Superior temporal gyrus (tissue), 1 donor: ENCODE results near the gene AFF4.
A peak's percentile ranks its signal among the peaks of the same experiment; 100 is the strongest.
"Not testable (repeated sequence)": the region's sequence is repeated elsewhere in the genome, so short reads cannot be mapped to it uniquely, and the experiment has no call there.

Experiments
- DNase-seq: peaks from one replicate; pipeline ENCODE4 v3.0.0-alpha.2; 2016; ENCODE audit errors: extremely low spot score

The AFF4 gene

DNA sequence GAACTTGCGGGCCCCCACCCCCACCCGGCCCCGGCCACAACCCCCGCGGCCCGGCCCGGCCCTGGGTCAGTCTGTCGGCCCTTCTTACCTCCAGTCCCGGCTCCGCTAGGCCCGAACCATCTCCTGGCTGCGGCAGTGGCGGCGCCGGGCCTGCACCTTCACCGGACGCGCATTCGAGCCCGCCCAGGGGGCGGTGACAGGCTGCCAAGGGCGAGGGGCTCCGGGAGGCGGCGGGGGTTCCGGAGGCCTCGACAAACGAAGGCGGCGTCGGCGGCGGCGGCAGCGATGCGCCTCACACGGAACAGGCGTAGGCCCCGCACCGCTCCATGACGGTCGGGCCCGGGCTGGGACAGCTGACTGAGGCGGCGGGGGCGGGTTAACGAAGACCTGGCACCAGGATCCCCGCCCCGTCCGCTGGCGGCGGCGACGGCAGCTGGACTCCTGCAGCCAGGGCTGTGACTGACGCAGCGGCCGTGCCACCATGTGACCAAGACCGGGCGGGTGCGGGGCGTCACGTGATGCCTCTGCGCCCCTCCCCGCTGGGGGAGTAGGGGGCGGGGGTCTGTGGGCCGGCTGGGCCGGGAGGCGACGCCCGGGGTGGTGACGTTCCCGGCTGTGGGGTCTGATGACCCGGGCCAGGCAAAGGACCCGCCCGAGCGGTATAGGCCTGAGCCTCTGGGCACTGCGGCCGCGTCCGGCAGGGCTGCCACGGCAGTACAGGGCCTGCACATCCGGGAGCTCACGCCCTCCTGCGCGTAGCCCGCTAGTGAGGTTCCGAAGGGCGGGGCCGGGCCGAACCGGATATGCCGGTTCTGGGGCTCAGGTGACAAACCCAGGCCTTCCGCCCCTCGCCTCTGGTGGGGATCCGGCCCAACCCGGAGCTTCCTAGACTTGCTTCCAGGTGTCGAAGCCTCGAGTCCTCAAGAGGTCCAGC is at the start of gene AFF4:
TSS of gene AFF4 (minus strand) at position 464 of the 934 bp plus-strand sequence. CDS start 26,445 bp downstream, outside the sequence.
- DNase-seq: peak; percentile 96

- DNase-seq: not testable (repeated sequence)
Measured at GRCh38 chr5:133008455-133008854, 45.0 kb upstream of the AFF4 start.

- no peak for DNase-seq
Measured at GRCh38 chr5:133006653-133007052, 43.2 kb upstream of the AFF4 start.

- no peak for DNase-seq
Measured at GRCh38 chr5:132999246-132999645, 35.8 kb upstream of the AFF4 start.

- DNase-seq: no peak
Measured at GRCh38 chr5:132998556-132998955, 35.1 kb upstream of the AFF4 start.

DNA sequence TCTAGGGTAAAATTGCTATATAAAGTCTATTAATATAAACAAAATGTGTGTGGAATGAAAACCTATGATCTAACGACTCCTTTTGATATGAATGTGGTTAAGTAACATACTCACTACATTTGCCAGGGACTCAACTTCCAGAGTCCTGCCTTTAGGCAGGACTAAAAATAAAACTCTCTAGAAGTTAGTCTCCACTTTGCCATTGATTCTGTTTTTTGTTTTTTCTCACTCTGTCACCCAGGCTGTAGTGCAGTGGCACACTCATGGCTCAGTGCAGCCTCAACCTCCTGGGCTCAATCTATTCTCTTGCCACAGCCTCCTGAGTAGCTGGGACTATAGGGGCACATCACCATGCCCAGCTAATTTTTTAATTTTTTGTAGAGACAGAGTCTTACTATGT is 32.9 kb upstream of the AFF4 start:
- DNase-seq: no peak

DNA sequence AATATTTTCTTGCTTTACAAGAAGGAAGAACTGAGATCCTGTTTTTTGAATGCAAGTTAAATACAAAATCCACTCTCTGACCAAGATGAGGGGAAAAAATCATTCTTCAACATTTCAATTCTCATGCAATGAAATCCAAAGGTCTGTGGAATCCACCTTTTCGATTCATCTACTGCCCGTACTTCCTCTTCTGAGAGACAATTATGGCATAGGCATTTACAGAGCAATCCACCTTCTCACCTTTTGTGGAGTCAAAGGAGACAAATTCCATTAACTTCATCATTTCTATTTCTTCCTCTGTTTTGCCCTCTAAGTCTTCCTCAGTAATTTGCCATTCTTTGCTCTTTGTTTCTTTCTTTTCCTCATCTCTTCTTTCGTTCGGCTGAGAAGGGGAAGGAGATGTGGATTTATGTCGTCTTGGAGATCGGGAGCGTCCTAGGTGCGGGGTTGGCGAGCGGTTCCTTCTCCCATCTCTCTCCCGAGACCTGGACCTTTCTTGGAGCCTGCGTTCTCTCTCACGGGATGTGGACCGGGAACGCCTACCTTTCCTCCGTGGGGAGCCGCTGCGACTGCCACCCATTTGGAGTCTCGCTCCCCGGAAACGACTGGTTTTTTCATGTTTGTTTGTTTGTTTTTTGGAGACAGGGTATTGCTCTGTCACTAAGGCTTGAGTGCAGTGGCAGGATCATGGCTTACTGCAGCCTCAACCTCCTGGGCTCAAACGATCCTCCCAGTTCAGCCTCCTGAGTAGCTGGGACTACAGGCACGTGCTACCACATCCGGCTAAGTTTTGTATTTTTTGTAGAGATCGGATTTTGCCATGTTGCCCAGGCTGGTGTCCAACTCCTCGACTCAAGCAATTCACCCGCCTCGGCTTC is 24.3 kb upstream of the AFF4 start:
- DNase-seq: no peak

DNA sequence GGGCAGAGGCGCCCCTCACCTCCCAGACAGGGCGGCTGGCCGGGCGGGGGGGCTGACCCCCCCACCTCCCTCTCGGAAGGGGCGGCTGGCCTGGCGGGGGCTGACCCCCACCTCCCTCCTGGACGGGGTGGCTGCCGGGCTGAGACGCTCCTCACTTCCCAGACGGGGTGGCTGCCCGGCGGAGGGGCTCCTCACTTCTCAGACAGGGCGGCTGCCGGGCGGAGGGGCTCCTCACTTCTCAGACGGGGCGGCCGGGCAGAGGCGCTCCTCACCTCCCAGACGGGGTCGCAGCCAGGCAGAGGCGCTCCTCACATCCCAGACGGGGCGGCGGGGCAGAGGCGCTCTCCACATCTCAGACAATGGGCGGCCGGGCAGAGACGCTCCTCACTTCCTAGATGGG is 19.5 kb upstream of the AFF4 start:
- DNase-seq: not testable (repeated sequence)

- no peak for DNase-seq
Measured at GRCh38 chr5:132981288-132981687, 17.9 kb upstream of the AFF4 start.

DNA sequence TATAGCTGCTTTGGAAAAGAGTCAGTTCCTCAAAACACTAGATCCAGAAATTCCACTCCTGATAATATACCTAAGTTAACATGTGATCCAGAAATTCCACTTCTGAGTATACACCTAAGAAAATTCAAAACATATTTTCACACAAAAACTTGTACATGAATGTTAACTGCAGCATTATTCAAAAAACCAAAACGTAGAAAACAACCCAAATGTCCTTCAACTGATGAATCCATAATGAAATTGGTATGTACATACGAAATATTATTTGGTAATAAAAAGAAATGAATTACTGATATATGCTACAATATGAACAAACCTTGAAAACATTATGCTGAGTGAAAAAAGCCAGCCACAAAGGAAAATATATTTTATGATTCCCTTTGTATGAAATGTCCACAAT is 16.5 kb upstream of the AFF4 start:
- no peak for DNase-seq

GRCh38 chr5:132979367-132979940 is 16.0 kb upstream of the AFF4 start:
- no peak for DNase-seq

DNA sequence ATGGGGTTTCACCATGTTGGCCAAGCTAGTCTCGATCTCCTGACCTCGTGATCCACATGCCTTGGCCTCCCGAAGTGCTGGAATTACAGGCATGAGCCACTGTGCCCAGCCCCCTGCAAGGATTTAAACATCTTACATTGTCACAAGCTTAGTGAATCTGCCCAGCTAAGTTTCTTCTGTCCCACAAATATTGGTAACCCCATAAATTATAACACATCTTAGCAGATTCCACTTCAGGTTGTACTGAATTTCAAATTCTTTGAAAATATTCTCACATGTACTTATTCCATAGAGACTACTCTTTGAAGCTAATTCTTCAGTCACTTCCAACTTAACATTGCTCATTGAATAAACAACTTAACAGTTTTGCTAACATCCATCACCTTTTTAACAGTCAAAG is 13.4 kb upstream of the AFF4 start:
- no peak for DNase-seq

GRCh38 chr5:132972436-132972828 is 9.0 kb upstream of the AFF4 start:
- DNase-seq: not testable (repeated sequence)

DNA sequence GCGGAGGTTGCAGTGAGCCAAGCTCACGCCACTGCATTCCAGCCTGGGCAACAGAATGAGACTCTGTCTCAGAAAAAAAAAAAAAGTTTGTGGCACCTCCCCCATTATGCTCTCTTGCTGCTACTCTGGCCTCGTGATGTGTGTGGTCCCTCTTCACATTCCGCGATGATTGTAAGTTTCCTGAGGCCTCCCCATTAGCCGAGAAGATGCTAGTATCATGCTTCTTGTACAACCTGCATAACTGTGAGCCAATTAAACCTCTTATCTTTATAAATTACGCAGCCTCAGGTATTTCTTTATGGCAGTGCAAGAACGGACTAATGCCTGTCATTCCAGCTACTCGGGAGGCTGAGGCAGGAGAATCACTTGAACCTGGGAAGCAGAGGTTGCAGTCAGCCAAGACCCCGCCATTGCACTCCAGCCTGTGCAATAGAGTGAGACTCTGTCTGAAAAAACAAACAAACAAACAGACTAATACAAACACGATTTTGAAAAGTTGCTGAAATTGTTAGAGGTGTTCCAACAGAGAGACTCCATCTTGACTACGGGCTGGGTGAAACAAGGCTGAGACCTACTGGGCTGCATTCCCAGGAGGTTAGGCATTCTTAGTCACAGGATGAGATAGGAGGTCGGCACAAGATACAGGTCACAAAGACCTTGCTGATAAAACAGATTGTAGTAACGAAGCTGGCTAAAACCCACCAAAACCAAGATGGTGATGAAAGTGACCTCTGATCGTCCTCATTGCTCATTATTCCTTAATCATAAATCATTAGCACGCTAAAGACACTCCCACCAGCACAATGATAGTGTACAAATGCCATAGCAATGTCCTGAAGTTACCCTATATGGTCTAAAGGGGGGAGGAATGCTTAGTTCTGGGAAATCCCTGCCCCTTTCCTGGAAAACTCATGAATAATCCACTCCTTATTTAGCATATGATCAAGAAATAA is 8.3 kb upstream of the AFF4 start:
- DNase-seq: no peak

DNA sequence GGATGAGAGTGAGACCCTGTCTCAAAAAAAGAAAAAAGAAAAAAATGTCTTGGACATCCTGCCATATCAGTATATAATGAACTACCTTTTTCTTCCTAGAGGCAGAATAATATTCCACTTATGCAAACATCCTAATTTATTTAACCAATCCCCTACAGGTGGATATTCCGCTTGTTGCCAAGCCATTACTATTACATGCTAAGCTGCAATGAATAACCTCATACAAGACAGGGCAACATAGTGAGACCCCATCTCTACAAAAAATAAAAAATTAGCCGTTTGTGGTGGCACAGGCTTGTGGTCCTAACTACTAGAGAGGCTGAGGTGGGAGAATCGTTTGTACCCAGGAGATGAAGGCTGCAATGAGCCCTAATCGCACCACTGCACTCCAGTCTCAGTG is 1.7 kb upstream of the AFF4 start:
- no peak for DNase-seq

DNA sequence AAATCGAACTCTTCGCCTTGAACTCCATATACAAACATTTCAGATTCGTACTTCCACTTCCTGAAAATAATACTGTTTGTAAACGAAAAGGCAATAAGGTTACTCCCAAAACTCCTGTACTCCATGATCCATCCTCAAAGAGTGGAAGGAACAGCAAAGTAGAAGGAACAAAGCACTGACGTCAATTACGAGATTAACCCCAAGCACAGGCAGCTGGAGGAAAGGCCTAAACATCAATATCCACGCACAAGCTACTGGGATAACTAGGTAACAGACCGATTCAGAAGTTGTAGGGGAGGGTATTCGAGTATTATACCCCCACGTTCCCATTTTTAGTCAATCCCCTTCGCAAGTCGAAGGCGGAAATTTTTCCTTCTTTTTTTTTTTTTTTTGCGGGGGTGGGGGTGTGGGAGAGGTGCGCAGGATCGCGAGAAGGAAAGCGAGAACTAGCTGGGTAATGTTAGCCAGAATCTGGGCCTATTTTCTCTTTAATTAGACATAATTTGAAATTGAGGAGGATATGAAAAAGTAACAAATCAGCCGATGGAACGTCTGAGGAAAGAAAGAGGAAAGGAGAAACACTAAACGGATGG is 909 bp downstream of the AFF4 start:
- peak; percentile 66 for DNase-seq

GRCh38 chr5:132961887-132962286 is 1.5 kb downstream of the AFF4 start:
- DNase-seq: peak; percentile 32

- not testable (repeated sequence) for DNase-seq
Measured at GRCh38 chr5:132961123-132961815, 2.2 kb downstream of the AFF4 start.

DNA sequence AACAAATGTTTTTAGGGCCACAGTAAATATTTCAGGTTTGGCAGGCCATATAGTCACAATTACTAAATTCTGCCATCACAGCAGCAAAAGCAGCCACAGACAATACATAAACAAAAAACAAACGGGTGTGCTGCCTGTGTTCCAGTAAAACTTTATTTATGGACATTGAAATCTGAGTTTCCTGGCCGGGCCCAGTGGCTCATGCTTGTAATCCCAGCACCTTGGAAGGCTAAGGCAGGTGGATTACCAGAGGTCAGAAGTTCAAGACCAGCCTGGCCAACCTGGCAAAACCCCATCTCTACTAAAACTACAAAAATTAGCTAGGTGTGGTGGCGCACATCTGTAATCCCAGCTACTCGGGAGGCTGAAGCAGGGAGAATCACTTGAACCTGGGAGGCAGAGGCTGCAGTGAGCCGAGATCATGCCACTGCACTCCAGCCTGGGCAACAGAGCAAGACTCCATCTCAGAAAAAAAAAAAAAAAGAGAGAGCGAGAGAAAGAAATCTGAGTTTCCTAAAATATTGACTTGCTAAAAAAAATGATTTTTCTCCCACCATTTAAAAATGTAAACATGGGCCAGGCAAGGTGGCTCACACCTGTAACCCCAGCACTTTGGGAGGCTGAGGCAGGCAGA is 7.2 kb downstream of the AFF4 start:
- not testable (repeated sequence) for DNase-seq

- no peak for DNase-seq
Measured at GRCh38 chr5:132953710-132954109, 9.7 kb downstream of the AFF4 start.
